Measurements from ENCODE around the gene RBM19.
"Not testable (repeated sequence)": the region's sequence is repeated elsewhere in the genome, so short reads cannot be mapped to it uniquely, and the experiment has no call there.

The RBM19 gene

GRCh38 chr12:114001511-114002340, 35.6 kb upstream of the RBM19 start:
- Histone ChIP-seq H3K9ac (ENCODE audit: low read length) (no peak overlapping the region), H3K9me2 (ENCODE audit: low read depth, low read length) (no peaks in the 10 kb centered on the region), H3F3A (ENCODE audit: insufficient read depth, low read length) (no peaks in the 10 kb centered on the region), H3K4me1 (ENCODE audit: insufficient read depth, low read length, severe bottlenecking) (no peaks in the 10 kb centered on the region), H2AFZ (ENCODE audit: low read length) (no peak overlapping the region), H4K20me1 (ENCODE audit: insufficient read depth, low read length) (no peaks in the 10 kb centered on the region), H3K27me3 (ENCODE audit: insufficient read depth, low read length) (no peaks in the 10 kb centered on the region), H3K9me3 (ENCODE audit: low read length) (no peaks in the 10 kb centered on the region), H3K4me3 (ENCODE audit: low read depth, low read length, poor library complexity, severe bottlenecking) (no peak overlapping the region), H3K79me2 (ENCODE audit: insufficient read depth, low read length) (no peaks in the 10 kb centered on the region), H3K27ac (ENCODE audit: low read depth, low read length, poor library complexity, severe bottlenecking) (no peak overlapping the region), H3K36me3 (ENCODE audit: insufficient read depth, low read length) (no peaks in the 10 kb centered on the region), H3K4me2 (ENCODE audit: low read length) (no peak overlapping the region)
- no peak for TF ChIP-seq CTCF (IDR thresholded peaks at IDR 0.05; ENCODE audit: low read length)
- TF ChIP-seq EZH2 (IDR thresholded peaks at IDR 0.05; ENCODE audit: borderline replicate concordance, low read length), result no peak

GRCh38 chr12:114000861-114001260, 34.7 kb upstream of the RBM19 start:
- no peaks in the 10 kb centered on the region for H3K4me1 ChIP-seq (ENCODE audit: insufficient read depth, low read length, severe bottlenecking)
- no peaks in the 10 kb centered on the region for H4K20me1 ChIP-seq (ENCODE audit: insufficient read depth, low read length)
- TF ChIP-seq CTCF (IDR thresholded peaks at IDR 0.05; ENCODE audit: low read length) (no peak), EZH2 (IDR thresholded peaks at IDR 0.05; ENCODE audit: borderline replicate concordance, low read length) (no peak)
- no peaks in the 10 kb centered on the region for H3K79me2 ChIP-seq (ENCODE audit: insufficient read depth, low read length)
- no peaks in the 10 kb centered on the region for H3F3A ChIP-seq (ENCODE audit: insufficient read depth, low read length)
- no peak overlapping the region for H2AFZ ChIP-seq (ENCODE audit: low read length)
- no peak overlapping the region for H3K9ac ChIP-seq (ENCODE audit: low read length)
- no peak overlapping the region for H3K4me2 ChIP-seq (ENCODE audit: low read length)
- H3K27ac ChIP-seq (ENCODE audit: low read depth, low read length, poor library complexity, severe bottlenecking), result no peak overlapping the region
- no peaks in the 10 kb centered on the region for H3K9me3 ChIP-seq (ENCODE audit: low read length)
- H3K4me3 ChIP-seq (ENCODE audit: low read depth, low read length, poor library complexity, severe bottlenecking), result no peak overlapping the region
- no peaks in the 10 kb centered on the region for H3K36me3 ChIP-seq (ENCODE audit: insufficient read depth, low read length)
- no peaks in the 10 kb centered on the region for H3K27me3 ChIP-seq (ENCODE audit: insufficient read depth, low read length)
- no peaks in the 10 kb centered on the region for H3K9me2 ChIP-seq (ENCODE audit: low read depth, low read length)

GRCh38 chr12:114000261-114000660, 34.1 kb upstream of the RBM19 start:
- H2AFZ ChIP-seq (ENCODE audit: low read length); H3K36me3 ChIP-seq (ENCODE audit: insufficient read depth, low read length); H3K27me3 ChIP-seq (ENCODE audit: insufficient read depth, low read length); H3K27ac ChIP-seq (ENCODE audit: low read depth, low read length, poor library complexity, severe bottlenecking); H3K9me3 ChIP-seq (ENCODE audit: low read length); H3K4me3 ChIP-seq (ENCODE audit: low read depth, low read length, poor library complexity, severe bottlenecking); H3K9ac ChIP-seq (ENCODE audit: low read length); H3K4me2 ChIP-seq (ENCODE audit: low read length); H3K79me2 ChIP-seq (ENCODE audit: insufficient read depth, low read length); H3F3A ChIP-seq (ENCODE audit: insufficient read depth, low read length); H3K9me2 ChIP-seq (ENCODE audit: low read depth, low read length); H3K4me1 ChIP-seq (ENCODE audit: insufficient read depth, low read length, severe bottlenecking); H4K20me1 ChIP-seq (ENCODE audit: insufficient read depth, low read length): not testable (repeated sequence)

GRCh38 chr12:113997365-113997764, 31.2 kb upstream of the RBM19 start:
- H3F3A ChIP-seq (ENCODE audit: insufficient read depth, low read length), result no peaks in the 10 kb centered on the region
- H2AFZ ChIP-seq (ENCODE audit: low read length), result no peak overlapping the region
- H3K9me3 ChIP-seq (ENCODE audit: low read length), result no peaks in the 10 kb centered on the region
- TF ChIP-seq EZH2 (IDR thresholded peaks at IDR 0.05; ENCODE audit: borderline replicate concordance, low read length) (no peak), CTCF (IDR thresholded peaks at IDR 0.05; ENCODE audit: low read length) (no peak)
- H3K27ac ChIP-seq (ENCODE audit: low read depth, low read length, poor library complexity, severe bottlenecking), result no peak overlapping the region
- H4K20me1 ChIP-seq (ENCODE audit: insufficient read depth, low read length), result no peaks in the 10 kb centered on the region
- H3K79me2 ChIP-seq (ENCODE audit: insufficient read depth, low read length), result no peaks in the 10 kb centered on the region
- no peaks in the 10 kb centered on the region for H3K36me3 ChIP-seq (ENCODE audit: insufficient read depth, low read length)
- H3K9ac ChIP-seq (ENCODE audit: low read length), result no peak overlapping the region
- H3K27me3 ChIP-seq (ENCODE audit: insufficient read depth, low read length), result 0 out of 2 replicates have a peak, but pooled peaks cover 5% of the 10 kb centered on the region
- H3K4me1 ChIP-seq (ENCODE audit: insufficient read depth, low read length, severe bottlenecking), result no peaks in the 10 kb centered on the region
- no peak overlapping the region for H3K4me2 ChIP-seq (ENCODE audit: low read length)
- no peaks in the 10 kb centered on the region for H3K9me2 ChIP-seq (ENCODE audit: low read depth, low read length)
- H3K4me3 ChIP-seq (ENCODE audit: low read depth, low read length, poor library complexity, severe bottlenecking), result no peak overlapping the region
